Left ventricle myocardium superior (tissue), 1 donor: ENCODE measurements around the gene DNAH3. TPM values are rescaled to one million over a fixed set of nuclear protein-coding genes. Genes with fewer than 3 reads are reported as not detected.
A peak's percentile ranks its signal among the peaks of the same experiment; 100 is the strongest.
"Not testable (repeated sequence)": the region's sequence is repeated elsewhere in the genome, so short reads cannot be mapped to it uniquely, and the experiment has no call there.

Experiments used
- ATAC-seq: fragments of 200-7000 bp; cut with Tn5 transposase; one replicate; pipeline ENCODE4 v1.9.1; 2020; ENCODE audit warnings: mild to moderate bottlenecking, moderate library complexity
- DNase-seq: peaks from one replicate; pipeline ENCODE4 v3.0.0-alpha.2; 2020
- intact Hi-C: fragments of 100-400 bp; cut with micrococcal nuclease; formaldehyde crosslinking; loops from one replicate; pipeline ENCODE4 v1.11.0; 2022
- total RNA-seq: library from RNA; stranded (reverse); fragmentation: NEBNext Ultra II Directional; extraction: Animal tissue kit (Norgen Biotek cat#: 25700); gene quantifications from one replicate; pipeline ENCODE4 v1.2.1, GENCODE V29; 2021
- donor health status: DM: no; HTN: yes; CAD: no; lungs with severe emphysema.

DNAH3 gene
- total RNA-seq, 1 donor from 2014 or later = 1.1 TPM

DNA sequence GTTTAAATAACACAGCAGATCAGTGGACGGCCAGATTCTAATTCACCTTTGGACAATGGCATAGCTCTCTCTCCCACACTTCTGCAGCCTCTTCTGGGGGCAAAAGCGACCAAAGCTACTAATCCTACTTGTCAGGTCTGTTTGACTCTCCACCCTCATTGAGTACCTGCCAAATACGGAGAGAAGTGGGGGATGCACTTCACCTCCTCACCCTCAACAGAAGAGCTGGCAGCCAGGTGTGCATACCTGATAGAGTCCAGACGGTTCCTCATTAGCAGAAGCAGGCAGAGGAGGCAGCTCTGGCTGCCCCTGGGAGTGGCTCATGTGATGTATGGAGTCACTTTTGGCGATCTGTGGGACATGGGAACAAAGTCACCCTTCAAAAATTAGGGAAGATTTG lies 4.9 kb downstream of the DNAH3 start:
- ATAC-seq (no peak), DNase-seq (no peak)
- intact Hi-C loops = no loop called here

DNA sequence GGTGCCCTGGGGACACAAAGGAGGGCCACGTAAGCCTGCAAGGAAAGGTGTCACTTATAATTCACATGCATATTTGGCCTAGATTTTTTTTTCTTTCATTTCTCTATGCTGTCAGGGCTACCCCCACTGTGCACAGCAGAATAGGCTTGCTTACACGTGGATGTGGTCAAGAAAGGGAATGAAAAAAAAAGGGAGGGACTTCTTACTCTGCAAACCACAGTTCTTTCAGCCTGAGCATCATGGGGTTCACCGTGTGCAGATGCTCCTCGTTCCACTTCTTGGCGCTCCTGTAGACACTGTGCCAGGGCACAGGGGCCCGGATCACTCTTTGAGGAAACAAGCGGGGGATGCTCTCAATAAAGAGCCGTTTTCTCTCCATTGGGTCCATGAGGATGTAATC lies 16.6 kb downstream of the DNAH3 start:
- ATAC-seq (no peak), DNase-seq (no peak)
- intact Hi-C loops = no loop called here

DNA sequence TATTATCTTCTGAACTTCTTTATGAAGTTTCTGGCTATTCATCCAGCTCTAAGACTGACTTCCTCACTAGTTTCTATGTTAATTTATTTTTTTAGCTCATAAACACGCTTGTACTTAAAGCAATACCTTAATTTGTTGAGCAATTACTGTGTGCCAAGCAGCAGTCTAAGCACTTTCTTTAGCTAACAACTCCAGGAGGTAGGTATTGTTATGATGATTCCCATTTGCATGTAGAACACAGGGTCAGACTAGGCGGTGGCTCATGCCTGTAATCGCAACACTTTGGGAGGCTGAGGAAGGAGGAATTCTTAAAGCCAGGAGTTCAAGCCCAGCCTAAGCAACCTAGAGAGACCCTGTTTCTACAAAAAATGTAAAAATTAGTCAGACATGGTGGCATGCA lies 19.8 kb downstream of the DNAH3 start:
- no peak for ATAC-seq
- intact Hi-C loops = no loop called here
- DNase-seq = no peak

DNA sequence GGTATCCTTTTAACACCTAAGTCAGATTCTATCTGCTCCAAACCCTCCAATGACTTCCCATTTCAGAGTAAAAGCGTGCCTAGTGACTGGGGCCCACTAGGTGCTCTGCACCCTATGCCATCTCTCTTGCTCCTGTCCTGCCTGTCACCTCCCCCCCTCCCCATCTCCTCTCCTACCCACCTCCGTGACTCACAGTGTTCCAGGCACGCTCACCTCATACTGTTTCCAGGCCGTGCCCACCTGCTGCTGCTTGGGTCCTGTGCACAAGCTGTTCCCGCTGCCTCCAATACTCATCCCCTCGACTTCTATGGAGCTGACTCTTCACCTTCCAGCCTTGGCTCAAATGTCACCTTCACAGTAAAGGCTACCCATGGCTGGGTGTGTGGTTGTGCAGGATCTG lies 21.7 kb downstream of the DNAH3 start:
- ATAC-seq (no peak), DNase-seq (no peak)
- intact Hi-C loops = no loop called here

DNA sequence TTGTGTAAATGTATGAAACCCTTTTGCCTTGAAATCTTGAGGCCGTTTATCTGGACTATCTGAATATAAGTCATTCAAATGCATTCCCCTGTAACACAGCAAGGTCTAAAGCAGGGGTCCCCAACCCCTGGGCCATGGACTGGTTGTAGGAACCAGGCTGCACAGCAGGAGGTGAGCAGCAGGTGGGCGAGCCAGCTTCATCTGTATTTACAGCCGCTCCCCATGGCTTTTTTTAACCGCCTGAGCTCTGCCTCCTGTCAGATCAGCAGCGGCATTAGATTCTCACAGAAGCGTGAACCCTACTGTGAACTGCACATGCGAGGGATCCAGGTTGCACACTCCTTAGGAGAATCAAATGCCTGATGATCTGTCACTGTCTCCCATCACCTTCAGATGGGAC lies 24.1 kb downstream of the DNAH3 start:
- intact Hi-C loops = no loop called here
- ATAC-seq (no peak), DNase-seq (no peak)

DNA sequence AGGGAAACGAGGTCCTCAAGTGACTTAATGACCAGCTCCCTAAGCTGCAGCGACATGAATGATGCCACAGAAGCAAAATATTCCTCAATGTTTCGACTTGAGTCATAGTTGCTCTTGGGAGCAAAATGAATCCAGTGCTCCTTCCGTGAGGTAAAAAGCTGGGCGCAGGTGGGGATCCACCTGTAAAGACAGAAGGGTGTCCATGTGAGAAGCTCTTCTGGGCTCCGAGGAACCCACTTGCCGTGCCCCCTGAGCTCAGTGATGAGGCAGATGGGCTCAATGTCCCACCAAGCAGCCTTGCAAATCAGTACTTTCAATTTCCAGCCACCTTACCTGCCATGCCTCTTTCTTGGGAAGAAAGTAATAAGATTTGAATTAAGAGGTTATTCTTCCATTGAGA lies 25.5 kb downstream of the DNAH3 start:
- intact Hi-C loops = no loop called here
- DNase-seq (no peak), ATAC-seq (no peak)

DNA sequence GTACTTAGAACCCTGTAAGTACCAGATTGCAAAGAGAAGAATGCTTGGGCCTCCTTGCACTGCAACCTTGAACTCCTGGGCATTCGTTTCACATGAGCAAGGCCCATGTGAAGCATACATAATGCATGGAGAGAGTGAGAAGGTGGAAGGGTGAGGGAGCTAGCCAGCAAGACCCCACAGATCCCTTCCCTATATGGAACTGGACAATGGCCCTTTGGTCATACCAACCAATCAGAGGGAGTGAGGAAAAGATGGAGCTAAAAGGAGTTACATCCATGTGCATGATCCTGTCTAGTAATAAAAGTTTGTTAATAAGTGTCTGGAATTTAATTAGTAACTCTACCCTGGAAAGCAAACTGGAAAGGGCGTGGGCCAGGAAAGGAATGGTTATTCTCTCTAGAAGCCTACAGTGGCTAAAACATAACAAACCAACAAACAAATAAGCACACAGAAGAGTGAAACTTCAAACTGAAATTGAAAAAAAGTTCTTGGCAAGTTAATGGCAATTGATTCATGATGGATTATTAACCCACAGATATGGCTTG lies 29.6 kb downstream of the DNAH3 start:
- no peak for DNase-seq
- ATAC-seq = no peak
- intact Hi-C loops = no loop called here

DNA sequence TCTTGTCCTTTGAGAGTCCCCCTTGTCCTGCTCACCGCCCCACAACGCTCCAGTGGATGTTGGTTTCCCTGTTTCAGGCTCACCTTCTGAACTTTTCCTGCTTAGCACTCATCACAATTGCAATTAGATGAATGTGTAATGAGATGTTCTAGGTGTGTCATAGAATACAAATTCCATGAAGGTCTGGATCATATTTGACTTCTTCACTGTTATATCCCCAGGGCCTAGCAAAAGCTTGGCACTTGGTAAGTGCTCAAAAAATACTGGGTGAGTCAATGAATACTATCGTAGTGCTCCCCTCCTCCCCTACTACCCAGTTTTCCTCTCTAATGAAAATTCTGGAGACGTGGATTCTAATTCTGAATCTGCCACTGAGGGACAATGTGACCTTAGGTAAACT lies 33.1 kb downstream of the DNAH3 start:
- intact Hi-C loops = no loop called here
- DNase-seq (no peak), ATAC-seq (no peak)

DNA sequence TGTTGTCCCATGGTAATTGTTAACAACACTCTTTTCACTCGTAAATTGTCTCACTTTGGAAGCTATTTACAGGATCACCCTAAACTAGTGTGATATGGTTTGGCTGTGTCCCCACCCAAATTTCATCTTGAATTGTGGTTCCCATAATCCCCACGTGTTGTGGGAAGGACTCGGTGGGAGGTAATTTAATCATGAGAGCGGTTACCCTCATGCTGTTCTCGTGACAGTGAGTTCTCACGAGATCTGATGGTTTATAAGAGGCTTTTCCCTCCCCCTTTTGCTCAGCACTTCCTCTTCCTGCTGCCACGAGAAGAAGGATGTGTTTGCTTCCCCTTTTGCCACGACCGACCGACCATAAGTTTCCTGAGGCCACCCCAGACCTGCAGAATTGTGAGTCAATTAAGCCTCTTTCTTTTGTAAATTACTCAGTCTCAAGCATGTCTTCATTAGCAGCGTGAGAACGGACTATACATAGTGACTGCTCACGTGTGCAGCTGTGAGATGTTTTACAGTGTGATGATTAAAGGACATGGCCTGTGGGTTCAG lies 34.4 kb downstream of the DNAH3 start:
- DNase-seq (no peak), ATAC-seq (no peak)
- intact Hi-C loops = no loop called here

DNA sequence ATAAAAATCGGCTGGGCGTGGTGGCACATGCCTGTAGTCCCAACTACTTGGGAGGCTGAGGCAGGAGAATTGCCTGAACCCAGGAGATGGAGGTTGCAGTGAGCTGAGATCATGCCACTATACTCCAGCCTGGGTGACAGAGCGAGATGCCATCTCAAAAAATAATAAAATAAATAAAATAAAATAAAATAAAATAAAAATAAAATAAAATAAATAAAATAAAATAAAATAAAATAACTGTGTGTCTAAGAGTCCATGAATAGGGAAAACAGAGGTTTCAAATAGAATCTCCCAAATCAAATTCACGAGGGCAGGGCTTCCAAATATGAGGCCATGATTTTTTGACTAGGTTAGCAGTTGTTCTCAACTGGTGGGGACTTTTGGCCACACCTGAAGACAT lies 35.1 kb downstream of the DNAH3 start:
- intact Hi-C loops, ATAC-seq, DNase-seq: not testable (repeated sequence)

DNA sequence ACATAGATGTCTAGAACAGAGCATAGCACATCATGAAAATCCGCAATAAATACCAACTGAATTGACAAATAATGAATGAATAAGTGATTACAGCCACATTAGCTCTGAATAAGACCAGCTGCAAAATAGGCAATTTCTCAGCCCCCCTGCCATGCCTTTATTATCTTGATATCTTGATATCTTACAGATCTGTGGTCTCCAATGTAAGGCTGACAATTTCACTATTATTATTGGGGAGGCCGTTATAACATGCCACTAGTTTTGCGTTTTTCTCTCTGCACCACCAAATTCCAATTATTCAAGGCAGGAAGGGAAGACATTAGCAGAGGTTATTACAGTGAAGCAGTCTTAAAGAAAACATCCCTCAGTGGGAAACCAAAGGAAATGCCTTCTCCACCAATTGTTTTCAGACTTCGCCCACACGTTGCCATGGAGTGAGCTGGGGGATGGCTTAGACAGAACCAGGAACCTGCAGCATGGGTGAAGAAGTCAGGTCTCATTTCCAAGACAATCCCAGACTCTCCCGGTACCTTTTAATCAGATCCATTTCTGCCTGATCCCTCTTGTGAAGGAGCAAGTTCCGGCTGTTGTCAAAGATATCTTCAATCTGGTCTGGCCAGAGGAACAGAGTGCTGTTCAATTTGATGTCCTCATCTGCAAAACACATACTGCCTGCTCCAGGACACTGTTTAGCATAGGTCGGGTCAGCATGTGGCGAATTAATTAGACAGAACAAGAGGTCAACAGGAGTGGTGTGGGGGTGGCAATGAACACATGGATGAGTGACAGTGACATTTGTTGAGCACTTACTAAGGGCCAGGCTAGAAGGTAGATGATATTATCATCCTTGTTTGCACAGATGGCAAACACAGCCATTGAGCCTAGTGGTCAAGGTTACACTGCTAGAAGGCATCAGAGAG lies 46.4 kb downstream of the DNAH3 start:
- no peak for DNase-seq
- ATAC-seq = peak; percentile 27
- intact Hi-C loops = no loop called here

DNA sequence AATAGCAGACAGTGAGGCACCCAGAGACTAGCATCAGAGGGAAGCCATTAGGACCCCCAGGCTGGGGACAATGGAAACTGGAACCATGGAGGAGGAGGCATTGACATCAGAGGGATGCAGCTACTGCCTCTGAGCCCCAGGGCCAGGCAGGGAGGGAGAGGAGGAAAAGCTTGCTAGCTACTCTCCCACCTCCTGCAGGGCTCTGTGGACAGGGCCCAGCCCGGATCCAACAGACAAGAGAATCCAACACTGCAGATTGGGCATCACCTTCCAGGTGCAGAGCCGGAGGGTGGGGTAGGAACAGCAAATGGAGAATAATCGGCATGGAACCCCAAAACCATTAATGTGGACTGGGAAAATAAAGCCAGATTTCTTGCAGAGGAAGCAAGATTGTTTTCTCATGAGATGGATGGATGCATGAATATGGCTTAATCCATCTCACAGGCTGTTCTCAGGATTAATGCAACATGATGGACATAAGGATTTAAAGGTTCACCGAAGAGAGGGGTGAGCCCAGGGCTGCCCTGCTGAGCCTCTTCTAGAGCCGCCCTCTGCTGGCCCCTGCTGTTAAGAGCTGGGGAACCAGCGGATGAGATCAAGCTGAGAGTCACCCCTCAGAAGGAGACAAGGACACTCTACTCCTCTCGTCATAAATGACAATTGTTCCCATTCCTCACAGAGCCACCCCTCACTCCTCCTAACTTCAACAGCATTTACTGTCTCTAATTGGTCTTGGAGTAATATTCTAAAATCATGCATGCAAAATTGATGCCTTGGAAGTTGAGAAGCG lies 48.8 kb downstream of the DNAH3 start:
- ATAC-seq = peak; percentile 71
- DNase-seq = peak; percentile 57
- intact Hi-C loops = no loop called here

DNA sequence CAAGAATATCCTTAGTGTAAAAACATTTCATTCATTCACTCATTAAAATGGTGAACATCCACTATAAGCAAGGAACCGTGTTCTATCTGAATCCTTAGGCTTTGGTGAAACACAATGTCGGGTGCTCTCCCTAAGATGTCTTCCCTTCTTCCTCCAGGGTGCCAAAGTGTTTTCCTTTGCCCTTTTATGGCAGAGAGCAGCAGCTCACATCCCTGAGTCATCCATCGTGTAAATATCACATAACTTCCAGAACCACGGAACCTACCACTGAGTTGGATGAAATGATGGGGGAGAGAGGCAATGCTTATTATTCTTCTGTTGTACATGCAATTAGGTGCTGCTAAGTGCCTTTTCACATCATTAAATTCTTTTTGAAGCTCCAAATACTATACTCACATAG lies 50.2 kb downstream of the DNAH3 start:
- no peak for ATAC-seq
- intact Hi-C loops = no loop called here
- no peak for DNase-seq

DNA sequence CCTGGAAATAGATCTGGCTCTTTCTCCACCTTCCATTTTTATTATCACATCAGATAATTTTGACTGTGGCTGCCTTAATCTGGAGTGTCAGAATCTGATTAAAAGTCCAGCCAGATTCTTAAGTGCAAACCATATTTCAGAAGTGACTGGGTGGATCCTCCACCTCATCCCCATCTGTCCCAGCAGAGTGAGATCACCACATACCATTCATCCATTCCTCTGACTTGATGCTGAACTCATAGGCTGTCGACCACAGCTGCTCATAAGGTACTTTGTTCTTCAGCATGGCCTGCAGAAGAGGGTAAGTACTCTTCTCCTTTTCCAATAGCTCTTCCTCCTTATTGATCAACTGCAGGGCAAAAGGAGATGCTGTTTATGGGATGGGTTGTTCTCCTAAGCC lies 53.5 kb downstream of the DNAH3 start:
- intact Hi-C loops = no loop called here
- ATAC-seq = no peak
- no peak for DNase-seq

DNA sequence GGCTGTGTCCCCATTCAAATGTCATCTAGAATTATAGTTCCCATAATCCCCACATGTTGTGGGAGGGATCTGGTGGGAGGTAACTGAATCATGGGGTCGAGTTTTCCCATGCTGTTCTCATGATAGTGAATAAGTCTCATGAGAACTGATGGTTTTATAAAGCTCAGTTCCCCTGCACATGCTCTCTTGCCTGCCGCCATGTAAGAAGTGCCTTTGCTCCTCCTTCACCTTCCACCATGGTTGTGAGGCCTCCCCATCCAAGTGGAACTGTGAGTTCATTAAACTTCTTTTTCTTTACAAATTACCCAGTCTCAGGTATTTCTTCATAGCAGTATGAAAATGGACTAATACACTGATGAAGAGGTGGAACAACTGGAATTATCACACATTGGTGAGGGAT lies 55.9 kb downstream of the DNAH3 start:
- intact Hi-C loops, ATAC-seq, DNase-seq: not testable (repeated sequence)

DNA sequence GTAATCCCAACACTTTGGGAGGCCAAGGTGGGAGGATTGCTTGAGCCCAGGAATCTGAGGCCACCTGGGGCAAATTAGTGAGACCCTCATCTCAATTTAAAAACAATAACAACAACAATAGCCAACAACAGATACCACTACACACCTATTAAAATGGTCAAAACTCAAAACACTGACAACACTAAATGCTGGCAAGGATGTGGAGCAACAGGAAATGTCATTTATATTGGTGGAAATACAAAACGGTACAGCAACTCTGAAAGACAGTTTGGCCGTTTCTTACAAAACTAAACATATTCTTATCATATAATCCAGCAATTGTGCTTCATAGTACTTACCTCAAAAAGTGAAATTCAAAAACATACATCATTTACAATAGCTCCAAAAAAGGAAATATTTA lies 57.7 kb downstream of the DNAH3 start:
- ATAC-seq = no peak
- intact Hi-C loops = no loop called here
- no peak for DNase-seq

DNA sequence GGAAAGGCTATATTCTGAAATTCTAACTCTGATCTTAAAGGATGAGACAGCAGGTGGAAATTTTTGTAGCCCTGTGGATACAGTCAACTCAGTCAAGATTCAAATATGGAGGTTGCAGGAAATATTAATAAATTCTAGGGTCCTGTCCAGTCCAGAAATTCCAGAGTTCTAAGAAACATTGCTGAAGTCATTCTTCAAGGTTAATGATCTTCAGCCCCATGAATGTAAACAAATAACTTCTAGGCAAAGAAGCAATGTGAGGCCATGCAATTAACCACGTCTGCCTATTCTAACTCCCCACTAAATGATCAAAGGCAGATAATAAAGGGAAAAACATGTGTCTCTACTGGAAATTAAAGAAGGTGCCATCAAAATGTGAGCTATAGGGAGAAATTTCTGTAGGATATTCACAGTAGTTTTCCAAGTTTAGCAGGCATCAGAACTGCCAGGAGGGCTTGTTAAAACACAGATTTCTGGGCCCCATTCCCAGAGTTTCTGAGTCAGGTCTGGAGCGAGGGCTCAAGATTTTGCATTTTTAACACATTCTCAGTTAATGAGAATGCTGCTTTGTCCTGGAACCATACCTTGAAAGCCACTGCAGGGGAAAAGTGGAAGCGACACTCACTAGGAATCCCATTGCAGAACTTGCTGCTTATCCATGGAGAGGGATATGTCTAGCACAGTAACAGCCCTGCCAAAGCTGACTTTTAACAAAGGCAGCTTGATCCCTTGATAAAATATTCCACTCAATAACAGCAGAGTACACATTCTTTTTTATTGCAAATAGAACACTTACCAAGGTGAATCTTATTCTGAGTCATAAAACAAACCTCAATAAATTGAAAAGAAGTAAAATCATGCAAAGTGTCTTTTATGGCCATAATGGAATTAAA lies 61.8 kb downstream of the DNAH3 start:
- no peak for ATAC-seq
- intact Hi-C loops = no loop called here
- DNase-seq = no peak

DNA sequence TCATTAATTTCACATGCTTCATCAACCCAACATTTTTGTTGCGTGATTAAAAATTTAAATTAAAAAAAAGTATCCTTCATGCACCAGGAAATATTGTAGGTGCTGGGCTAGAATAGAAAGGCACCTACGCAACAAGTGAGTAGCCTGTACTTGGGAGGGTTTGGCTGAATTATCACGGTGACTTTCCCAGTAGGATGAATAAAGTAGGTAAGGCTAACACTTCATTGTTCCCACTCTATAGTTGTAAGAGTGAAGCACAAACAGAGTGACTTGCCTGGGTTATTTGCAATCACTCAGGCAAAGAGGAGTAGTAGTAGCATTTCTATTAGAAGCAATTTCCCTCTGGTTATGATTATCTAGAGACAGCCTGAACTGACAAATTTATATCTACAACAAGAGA lies 62.5 kb downstream of the DNAH3 start:
- no peak for DNase-seq
- ATAC-seq = no peak
- intact Hi-C loops = no loop called here

DNA sequence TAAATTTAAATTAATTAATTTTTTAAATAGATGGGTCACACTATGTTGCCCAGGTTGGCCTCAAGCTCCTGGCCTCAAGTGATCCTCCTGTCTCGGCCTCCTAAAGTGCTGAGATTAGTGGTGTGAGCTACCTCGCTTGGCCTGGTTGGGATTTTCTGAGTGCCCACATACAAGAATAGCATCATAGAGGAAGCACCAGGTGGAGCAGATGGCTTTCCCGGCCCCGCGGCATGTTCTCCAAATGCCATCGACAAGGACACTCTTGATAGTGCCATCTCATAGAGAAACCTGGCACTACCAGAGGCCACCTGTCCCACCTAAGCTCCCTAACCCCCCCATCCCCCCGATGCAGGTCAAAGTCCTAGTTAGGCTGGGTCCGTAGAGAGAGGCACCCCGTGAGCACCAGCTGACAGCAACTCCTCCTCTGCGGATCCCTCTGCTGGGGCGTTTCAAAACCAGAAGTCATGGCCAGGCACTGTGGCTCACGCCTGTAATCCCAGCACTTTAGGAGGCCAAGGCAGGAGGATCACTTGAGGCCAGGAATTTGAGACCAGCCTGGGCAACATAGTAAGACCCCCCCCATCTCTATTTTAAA lies 65.9 kb downstream of the DNAH3 start:
- no peak for ATAC-seq
- no peak for DNase-seq
- intact Hi-C loops = loop anchor here (5.0 kb wide), 1 partner anchor 237 kb away; no protein-coding TSS in a partner anchor
